ENCODE data around the gene NHS.

DNA sequence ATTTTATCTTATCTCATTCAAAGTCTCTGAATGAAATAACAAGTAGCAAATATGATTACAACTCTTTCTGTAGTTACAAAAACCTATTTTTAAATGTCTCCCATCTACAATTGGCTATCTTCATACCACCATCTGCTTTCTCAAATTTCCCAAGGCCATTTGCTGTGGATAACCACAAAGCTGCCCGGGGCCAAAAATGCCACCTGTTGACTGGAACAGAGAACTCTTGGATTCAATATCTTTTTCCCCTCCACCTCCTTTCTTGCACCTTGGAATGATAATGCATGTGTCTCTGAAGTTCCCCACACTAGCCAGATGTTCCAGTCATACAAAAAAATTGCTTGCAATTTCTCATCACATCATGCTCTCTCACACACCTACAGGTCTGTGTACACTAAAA lies 269.0 kb downstream of the NHS start:
- TF ChIP-seq CTCF (IDR thresholded peaks at IDR 0.05; ENCODE audit: low read length): no peak
- TF ChIP-seq EZH2phosphoT487 (IDR thresholded peaks at IDR 0.05; ENCODE audit: low read length): no peak
